ENCODE data around the gene CACNG3. TPM values are rescaled to one million over a fixed set of nuclear protein-coding genes. Genes with fewer than 3 reads are reported as not detected.
"Not testable (repeated sequence)": the region's sequence is repeated elsewhere in the genome, so short reads cannot be mapped to it uniquely, and the experiment has no call there.

CACNG3 gene
- total RNA-seq, 1 experiment from 2014 or later = 0.02 TPM

GRCh38 chr16:24297375-24297774 is 41.2 kb downstream of the CACNG3 start:
- H3K4me1 ChIP-seq = no peaks in the 10 kb centered on the region

GRCh38 chr16:24298548-24299167 is 42.5 kb downstream of the CACNG3 start:
- Histone ChIP-seq H3K27me3 (no peaks in the 10 kb centered on the region), H3K9me3 (replicated peaks) (no peaks in the 10 kb centered on the region), H3K27ac (no peak overlapping the region), H3K4me1 (no peaks in the 10 kb centered on the region), H3K4me3 (no peak overlapping the region), H3K36me3 (no peaks in the 10 kb centered on the region)
- no peak for DNase-seq

More at GRCh38 chr16:24297375-24297774, 41.2 kb downstream of the CACNG3 start:
- H3K9me3 ChIP-seq (replicated peaks) = no peaks in the 10 kb centered on the region
- no peak overlapping the region for H3K27ac ChIP-seq
- H3K36me3 ChIP-seq = no peaks in the 10 kb centered on the region
- H3K27me3 ChIP-seq = no peaks in the 10 kb centered on the region
- DNase-seq = no peak
- H3K4me3 ChIP-seq = no peak overlapping the region

- not testable (repeated sequence) for H3K4me3 ChIP-seq; H3K4me1 ChIP-seq; H3K27me3 ChIP-seq; H3K9me3 ChIP-seq (replicated peaks); DNase-seq; H3K27ac ChIP-seq; H3K36me3 ChIP-seq
Observed at GRCh38 chr16:24300750-24301149, 44.6 kb downstream of the CACNG3 start.

- no peak overlapping the region for H3K27ac ChIP-seq
- no peaks in the 10 kb centered on the region for H3K27me3 ChIP-seq
- H3K4me1 ChIP-seq = no peaks in the 10 kb centered on the region
- no peaks in the 10 kb centered on the region for H3K36me3 ChIP-seq
- H3K9me3 ChIP-seq (replicated peaks) = no peaks in the 10 kb centered on the region
- no peak for DNase-seq
- H3K4me3 ChIP-seq = no peak overlapping the region
Observed at GRCh38 chr16:24302636-24303035, 46.5 kb downstream of the CACNG3 start.

- no peaks in the 10 kb centered on the region for H3K27me3 ChIP-seq
- H3K4me3 ChIP-seq = no peak overlapping the region
- no peaks in the 10 kb centered on the region for H3K9me3 ChIP-seq (replicated peaks)
- no peak for DNase-seq
- no peak overlapping the region for H3K27ac ChIP-seq
- peaks cover 2% of the 10 kb centered on the region; the same call in 1 of the 2 replicates for H3K4me1 ChIP-seq
- no peaks in the 10 kb centered on the region for H3K36me3 ChIP-seq
Observed at GRCh38 chr16:24308200-24308599, 52.1 kb downstream of the CACNG3 start.

GRCh38 chr16:24309258-24310142 is 53.4 kb downstream of the CACNG3 start:
- no peaks in the 10 kb centered on the region for H3K36me3 ChIP-seq
- H3K4me3 ChIP-seq = no peak overlapping the region
- no peaks in the 10 kb centered on the region for H3K9me3 ChIP-seq (replicated peaks)
- peaks cover 2% of the 10 kb centered on the region; the same call in 1 of the 2 replicates for H3K4me1 ChIP-seq
- DNase-seq = peak; percentile 79 to 81
- H3K27me3 ChIP-seq = no peaks in the 10 kb centered on the region
- no peak overlapping the region for H3K27ac ChIP-seq

- no peak overlapping the region for H3K4me3 ChIP-seq
- H3K27ac ChIP-seq = no peak overlapping the region
- H3K36me3 ChIP-seq = no peaks in the 10 kb centered on the region
- no peaks in the 10 kb centered on the region for H3K27me3 ChIP-seq
- H3K9me3 ChIP-seq (replicated peaks) = no peaks in the 10 kb centered on the region
- H3K4me1 ChIP-seq = no peaks in the 10 kb centered on the region
- DNase-seq = no peak
Observed at GRCh38 chr16:24315343-24315742, 59.2 kb downstream of the CACNG3 start.

GRCh38 chr16:24318680-24319079 is 62.5 kb downstream of the CACNG3 start:
- Histone ChIP-seq H3K9me3 (replicated peaks) (no peaks in the 10 kb centered on the region), H3K27me3 (peaks cover 3% of the 10 kb centered on the region; the same call in 1 of the 2 replicates), H3K36me3 (no peaks in the 10 kb centered on the region), H3K27ac (no peak overlapping the region), H3K4me1 (no peaks in the 10 kb centered on the region), H3K4me3 (no peak overlapping the region)
- DNase-seq = no peak

GRCh38 chr16:24319126-24319814 is 63.1 kb downstream of the CACNG3 start:
- no peak overlapping the region for H3K27ac ChIP-seq
- H3K4me1 ChIP-seq = no peaks in the 10 kb centered on the region
- no peaks in the 10 kb centered on the region for H3K9me3 ChIP-seq (replicated peaks)
- H3K36me3 ChIP-seq = no peaks in the 10 kb centered on the region
- DNase-seq = no peak
- H3K27me3 ChIP-seq = peaks cover 3% of the 10 kb centered on the region; the same call in 1 of the 2 replicates
- no peak overlapping the region for H3K4me3 ChIP-seq

- Histone ChIP-seq H3K4me1 (no peaks in the 10 kb centered on the region), H3K4me3 (no peak overlapping the region), H3K9me3 (replicated peaks) (no peaks in the 10 kb centered on the region), H3K36me3 (no peaks in the 10 kb centered on the region), H3K27ac (no peak overlapping the region), H3K27me3 (peaks cover 3% of the 10 kb centered on the region; the same call in 1 of the 2 replicates)
- no peak for DNase-seq
Observed at GRCh38 chr16:24322106-24322505, 66.0 kb downstream of the CACNG3 start.

- Histone ChIP-seq H3K27ac (no peak overlapping the region), H3K4me1 (no peaks in the 10 kb centered on the region), H3K9me3 (replicated peaks) (no peaks in the 10 kb centered on the region), H3K36me3 (no peaks in the 10 kb centered on the region), H3K27me3 (peaks cover 3% of the 10 kb centered on the region; the same call in 1 of the 2 replicates), H3K4me3 (no peak overlapping the region)
- no peak for DNase-seq
Observed at GRCh38 chr16:24324421-24324820, 68.3 kb downstream of the CACNG3 start.

GRCh38 chr16:24328835-24329452 is 72.8 kb downstream of the CACNG3 start:
- Histone ChIP-seq H3K27me3 (no peaks in the 10 kb centered on the region), H3K27ac (no peak overlapping the region), H3K4me1 (no peaks in the 10 kb centered on the region), H3K4me3 (no peak overlapping the region), H3K36me3 (no peaks in the 10 kb centered on the region), H3K9me3 (replicated peaks) (no peaks in the 10 kb centered on the region)
- no peak for DNase-seq

GRCh38 chr16:24332178-24332577 is 76.0 kb downstream of the CACNG3 start:
- Histone ChIP-seq H3K36me3 (no peaks in the 10 kb centered on the region), H3K4me3 (no peak overlapping the region), H3K27ac (no peak overlapping the region), H3K27me3 (no peaks in the 10 kb centered on the region), H3K9me3 (replicated peaks) (no peaks in the 10 kb centered on the region), H3K4me1 (no peaks in the 10 kb centered on the region)
- no peak for DNase-seq

GRCh38 chr16:24332582-24333090 is 76.5 kb downstream of the CACNG3 start:
- no peaks in the 10 kb centered on the region for H3K36me3 ChIP-seq
- H3K4me3 ChIP-seq = no peak overlapping the region
- no peak for DNase-seq
- no peak overlapping the region for H3K27ac ChIP-seq
- no peaks in the 10 kb centered on the region for H3K27me3 ChIP-seq
- no peaks in the 10 kb centered on the region for H3K4me1 ChIP-seq
- no peaks in the 10 kb centered on the region for H3K9me3 ChIP-seq (replicated peaks)

All from SJCRH30 (cell line).